ENCODE measurements around the gene BPI. TPM values are rescaled to one million over a fixed set of nuclear protein-coding genes. Genes with fewer than 3 reads are reported as not detected.

Gene BPI
- polyA plus RNA-seq, 1 of the 3 experiments (the other 2 are of a cell fraction) = not detected

- Histone ChIP-seq H3K79me2 (ENCODE audit: insufficient read depth) (no peaks in the 10 kb centered on the region), H3K9me3 (no peaks in the 10 kb centered on the region), H3K9ac (no peak overlapping the region), H2AFZ (ENCODE audit: low read depth) (no peak overlapping the region), H3K4me3 (ENCODE audit: low read depth in 2 of 2, low read length in 1 of 2) (no peak overlapping the region), H3F3A (replicated peaks; ENCODE audit: insufficient read depth) (no peaks in the 10 kb centered on the region), H3K36me3 (replicated peaks in 1 of 2; ENCODE audit: control insufficient read depth in 1 of 2, insufficient read depth in 2 of 2, low read length in 1 of 2) (no peaks in the 10 kb centered on the region), H4K20me1 (ENCODE audit: insufficient read depth) (no peaks in the 10 kb centered on the region), H3K27ac (ENCODE audit: low read depth in 2 of 2, low read length in 1 of 2) (no peak overlapping the region), H3K4me1 (ENCODE audit: control insufficient read depth in 1 of 2, insufficient read depth in 2 of 2, low read depth in 1 of 2, low read length in 1 of 2) (peaks cover 0 to 5% of the 10 kb centered on the region in 2 experiments; a peak in 1 of 4 replicates), H3K4me2 (no peak overlapping the region), H3K9me2 (no peaks in the 10 kb centered on the region), H3K27me3 (ENCODE audit: insufficient read depth) (no peaks in the 10 kb centered on the region)
- ChIA-PET CTCF (interaction anchor here (1.0 to 1.4 kb wide), 2 partner anchors 20 to 239 kb away, joined by 3 to 4 read pairs; no protein-coding TSS in a partner anchor), POLR2A (no interaction called here)
- 82% methylated on average over 10 of the region's 11 CpGs for whole genome bisulfite sequencing (ENCODE audit: low lambda C conversion rate)
- no peak for TF ChIP-seq TAF1 (IDR thresholded peaks at IDR 0.05; ENCODE audit: borderline replicate concordance, low read depth, low read length)
- TF ChIP-seq, protein P1, sequence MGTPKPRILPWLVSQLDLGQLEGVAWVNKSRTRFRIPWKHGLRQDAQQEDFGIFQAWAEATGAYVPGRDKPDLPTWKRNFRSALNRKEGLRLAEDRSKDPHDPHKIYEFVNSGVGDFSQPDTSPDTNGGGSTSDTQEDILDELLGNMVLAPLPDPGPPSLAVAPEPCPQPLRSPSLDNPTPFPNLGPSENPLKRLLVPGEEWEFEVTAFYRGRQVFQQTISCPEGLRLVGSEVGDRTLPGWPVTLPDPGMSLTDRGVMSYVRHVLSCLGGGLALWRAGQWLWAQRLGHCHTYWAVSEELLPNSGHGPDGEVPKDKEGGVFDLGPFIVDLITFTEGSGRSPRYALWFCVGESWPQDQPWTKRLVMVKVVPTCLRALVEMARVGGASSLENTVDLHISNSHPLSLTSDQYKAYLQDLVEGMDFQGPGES (IDR thresholded peaks at IDR 0.05; ENCODE audit: low read depth, low read length) = no peak
- no peak for TF ChIP-seq PBX3 (IDR thresholded peaks at IDR 0.05)
- TF ChIP-seq SIN3A (IDR thresholded peaks at IDR 0.05; ENCODE audit: borderline replicate concordance, low read depth, low read length) = no peak
- TF ChIP-seq EZH2phosphoT487 (IDR thresholded peaks at IDR 0.05; ENCODE audit: borderline replicate concordance, low read depth) = no peak
- TF ChIP-seq CTCF (IDR thresholded peaks at IDR 0.05) = no peak
- TF ChIP-seq GABPA (IDR thresholded peaks at IDR 0.05; ENCODE audit: low read depth) = no peak
- TF ChIP-seq FOXJ3 (CRISPR knock-in tag; IDR thresholded peaks at IDR 0.05) = no peak
- no peak for TF ChIP-seq TEAD4 (IDR thresholded peaks at IDR 0.05; ENCODE audit: borderline replicate concordance, insufficient read depth)
- TF ChIP-seq FOXM1 (IDR thresholded peaks at IDR 0.05; ENCODE audit: low read depth) = no peak
- no peak for DNase-seq
These were observed 7.5 kb upstream of the BPI start for GRCh38 chr20:38296433-38296832.

DNA sequence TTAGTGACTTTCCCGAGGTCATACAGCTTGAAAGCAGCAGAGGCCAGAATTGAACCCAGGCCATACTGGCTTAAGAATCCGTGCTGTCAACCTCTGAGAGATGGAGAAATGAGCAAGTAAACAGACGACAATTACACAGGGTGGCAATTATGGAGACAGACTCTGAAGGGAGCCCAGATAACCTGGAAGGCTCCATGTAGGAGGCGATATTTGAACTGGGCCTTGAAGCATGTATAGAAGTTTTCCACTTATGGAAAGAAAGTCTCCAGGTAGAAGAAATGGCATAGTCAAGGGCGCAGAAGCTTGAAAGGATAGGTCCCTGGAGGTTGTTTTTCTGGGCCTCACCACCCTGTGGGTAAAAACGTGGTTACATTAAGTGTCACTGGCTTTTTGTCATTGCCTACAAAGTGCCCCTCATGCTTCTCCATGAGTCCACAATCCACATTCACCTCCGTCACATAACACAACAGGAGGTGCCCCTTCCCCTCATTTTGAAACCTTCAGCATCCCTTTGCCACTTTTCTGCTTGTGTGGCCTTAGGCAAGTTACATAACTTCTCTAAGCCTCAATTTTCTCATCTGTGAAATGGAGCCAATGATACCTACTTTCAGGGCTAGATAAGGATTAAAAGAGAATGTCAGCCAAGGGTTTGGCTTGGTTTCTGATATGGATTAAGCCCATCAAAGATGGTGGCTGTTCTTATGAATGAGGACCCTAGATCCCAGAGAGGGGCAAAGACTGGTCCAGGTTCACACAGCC lies 5.9 kb upstream of the BPI start:
- Histone ChIP-seq H3K9me2 (no peaks in the 10 kb centered on the region), H3K27me3 (ENCODE audit: insufficient read depth) (no peaks in the 10 kb centered on the region), H3K4me3 (ENCODE audit: low read depth in 2 of 2, low read length in 1 of 2) (no peak overlapping the region), H3F3A (replicated peaks; ENCODE audit: insufficient read depth) (no peaks in the 10 kb centered on the region), H2AFZ (ENCODE audit: low read depth) (no peak overlapping the region), H3K79me2 (ENCODE audit: insufficient read depth) (no peaks in the 10 kb centered on the region), H3K36me3 (replicated peaks in 1 of 2; ENCODE audit: control insufficient read depth in 1 of 2, insufficient read depth in 2 of 2, low read length in 1 of 2) (no peaks in the 10 kb centered on the region), H3K4me2 (no peak overlapping the region), H4K20me1 (ENCODE audit: insufficient read depth) (no peaks in the 10 kb centered on the region), H3K4me1 (ENCODE audit: control insufficient read depth in 1 of 2, insufficient read depth in 2 of 2, low read depth in 1 of 2, low read length in 1 of 2) (peaks cover 0 to 10% of the 10 kb centered on the region in 2 experiments; a peak in 1 of 4 replicates), H3K9ac (no peak overlapping the region), H3K9me3 (no peaks in the 10 kb centered on the region), H3K27ac (ENCODE audit: low read depth in 2 of 2, low read length in 1 of 2) (no peak overlapping the region)
- ChIA-PET POLR2A (no interaction called here), CTCF (interaction anchor here (1.0 to 3.2 kb wide), 2 partner anchors 77 to 240 kb away, joined by 3 to 10 read pairs; no protein-coding TSS in a partner anchor)
- no peak for DNase-seq
- WGBS (ENCODE audit: low lambda C conversion rate) = 83% methylated on average over 7 of the region's 7 CpGs
- TF ChIP-seq TAF1 (IDR thresholded peaks at IDR 0.05; ENCODE audit: borderline replicate concordance, low read depth, low read length) (no peak), POLR2AphosphoS5 (IDR thresholded peaks at IDR 0.05; ENCODE audit: low read depth, low read length) (no peak), RCOR1 (IDR thresholded peaks at IDR 0.05; ENCODE audit: low read length) (no peak), CHD2 (IDR thresholded peaks at IDR 0.05; ENCODE audit: low read length, partially characterized antibody) (no peak), MEF2A (IDR thresholded peaks at IDR 0.05; ENCODE audit: borderline replicate concordance, low read depth) (no peak), TCF12 (IDR thresholded peaks at IDR 0.05) (no peak), RAD21 (IDR thresholded peaks at IDR 0.05; ENCODE audit: low read length) (no peak), ELF1 (IDR thresholded peaks at IDR 0.05) (no peak), TEAD4 (IDR thresholded peaks at IDR 0.05; ENCODE audit: borderline replicate concordance, insufficient read depth) (no peak), FOXJ3 (CRISPR knock-in tag; IDR thresholded peaks at IDR 0.05) (no peak), RXRA (IDR thresholded peaks at IDR 0.05; ENCODE audit: borderline replicate concordance, low read depth) (no peak), GABPA (IDR thresholded peaks at IDR 0.05; ENCODE audit: low read depth) (no peak)
- TF ChIP-seq, protein P2, sequence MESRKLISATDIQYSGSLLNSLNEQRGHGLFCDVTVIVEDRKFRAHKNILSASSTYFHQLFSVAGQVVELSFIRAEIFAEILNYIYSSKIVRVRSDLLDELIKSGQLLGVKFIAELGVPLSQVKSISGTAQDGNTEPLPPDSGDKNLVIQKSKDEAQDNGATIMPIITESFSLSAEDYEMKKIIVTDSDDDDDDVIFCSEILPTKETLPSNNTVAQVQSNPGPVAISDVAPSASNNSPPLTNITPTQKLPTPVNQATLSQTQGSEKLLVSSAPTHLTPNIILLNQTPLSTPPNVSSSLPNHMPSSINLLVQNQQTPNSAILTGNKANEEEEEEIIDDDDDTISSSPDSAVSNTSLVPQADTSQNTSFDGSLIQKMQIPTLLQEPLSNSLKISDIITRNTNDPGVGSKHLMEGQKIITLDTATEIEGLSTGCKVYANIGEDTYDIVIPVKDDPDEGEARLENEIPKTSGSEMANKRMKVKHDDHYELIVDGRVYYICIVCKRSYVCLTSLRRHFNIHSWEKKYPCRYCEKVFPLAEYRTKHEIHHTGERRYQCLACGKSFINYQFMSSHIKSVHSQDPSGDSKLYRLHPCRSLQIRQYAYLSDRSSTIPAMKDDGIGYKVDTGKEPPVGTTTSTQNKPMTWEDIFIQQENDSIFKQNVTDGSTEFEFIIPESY (IDR thresholded peaks at IDR 0.05; ENCODE audit: borderline replicate concordance, low read depth) = no peak
- TF ChIP-seq, protein P1 (IDR thresholded peaks at IDR 0.05; ENCODE audit: low read depth, low read length) = no peak

Measured in SK-N-SH (cell line).